Ramos (cell line): ENCODE data around the gene SOD2.
"Not testable (repeated sequence)": the region's sequence is repeated elsewhere in the genome, so short reads cannot be mapped to it uniquely, and the experiment has no call there.

ENCODE experiments used
- in situ Hi-C: fragments of 300-500 bp; cut with MboI; formaldehyde crosslinking; loops from one replicate; pipeline ENCODE4 v1.14.3; 2022; ENCODE audit warnings: low sequenced_read_pairs; ENCODE audit not compliant: unreplicated experiment

Gene SOD2

DNA sequence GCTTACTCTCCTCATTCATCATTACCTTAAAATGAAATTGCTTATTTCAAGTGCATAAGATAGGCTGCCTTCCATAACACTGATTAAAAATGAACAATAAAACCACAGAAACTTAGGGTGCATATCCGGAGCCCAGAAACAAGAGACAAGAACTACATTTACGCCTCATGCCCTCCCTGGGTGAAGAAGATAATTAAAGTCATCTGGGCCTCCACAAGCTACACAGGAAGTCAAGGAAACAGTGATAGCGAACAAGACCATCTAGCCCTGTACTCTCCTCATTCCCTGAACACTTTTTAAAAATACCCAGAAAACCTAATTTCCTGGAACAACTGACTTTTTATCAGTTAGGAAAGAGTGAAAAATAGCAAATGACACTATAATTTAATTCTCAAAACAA is 6.3 kb downstream of the SOD2 start:
- in situ Hi-C loops: loop anchor here (25.0 kb wide), 1 partner anchor 751 kb away; no protein-coding TSS in a partner anchor

DNA sequence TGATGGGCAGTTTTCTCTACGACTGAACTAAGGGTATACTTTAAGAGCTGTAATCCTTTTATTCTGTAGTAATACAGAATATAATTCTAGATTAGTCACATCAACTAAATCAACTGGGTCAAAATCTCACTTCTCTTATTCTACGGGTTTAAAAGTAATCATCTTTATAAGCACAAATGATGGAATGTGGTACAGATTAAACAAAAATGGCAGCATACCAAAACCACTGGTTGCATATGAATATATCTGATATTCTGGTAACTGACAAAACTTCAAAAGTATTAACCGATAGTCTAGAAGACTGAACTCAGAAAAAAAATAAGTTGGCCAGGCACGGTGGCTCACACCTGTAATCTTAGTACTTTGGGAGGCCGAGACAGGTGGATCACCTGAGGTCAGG is 7.0 kb downstream of the SOD2 start:
- in situ Hi-C loops: loop anchor here (25.0 kb wide), 1 partner anchor 751 kb away; no protein-coding TSS in a partner anchor

DNA sequence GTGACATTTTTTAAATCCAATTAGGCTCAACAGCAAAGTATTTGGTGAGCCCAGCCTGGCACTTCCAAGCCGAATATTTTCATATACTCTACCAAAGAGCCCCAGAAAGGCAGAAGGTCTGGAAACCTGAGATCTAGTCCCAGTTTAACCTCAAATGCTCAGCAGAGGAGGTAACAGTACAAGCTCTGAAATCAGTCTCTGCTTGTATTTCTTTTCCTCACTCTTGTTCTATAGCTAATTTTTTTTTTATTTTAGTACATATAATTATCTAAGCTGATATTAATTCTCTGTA is 9.1 kb downstream of the SOD2 start:
- in situ Hi-C loops: loop anchor here (25.0 kb wide), 1 partner anchor 753 kb away; no protein-coding TSS in a partner anchor

GRCh38 chr6:159682810-159683209 is 10.2 kb downstream of the SOD2 start:
- in situ Hi-C loops: loop anchor here (25.0 kb wide), 1 partner anchor 754 kb away; no protein-coding TSS in a partner anchor

GRCh38 chr6:159682295-159682694 is 10.7 kb downstream of the SOD2 start:
- in situ Hi-C loops: loop anchor here (25.0 kb wide), 1 partner anchor 755 kb away; no protein-coding TSS in a partner anchor

DNA sequence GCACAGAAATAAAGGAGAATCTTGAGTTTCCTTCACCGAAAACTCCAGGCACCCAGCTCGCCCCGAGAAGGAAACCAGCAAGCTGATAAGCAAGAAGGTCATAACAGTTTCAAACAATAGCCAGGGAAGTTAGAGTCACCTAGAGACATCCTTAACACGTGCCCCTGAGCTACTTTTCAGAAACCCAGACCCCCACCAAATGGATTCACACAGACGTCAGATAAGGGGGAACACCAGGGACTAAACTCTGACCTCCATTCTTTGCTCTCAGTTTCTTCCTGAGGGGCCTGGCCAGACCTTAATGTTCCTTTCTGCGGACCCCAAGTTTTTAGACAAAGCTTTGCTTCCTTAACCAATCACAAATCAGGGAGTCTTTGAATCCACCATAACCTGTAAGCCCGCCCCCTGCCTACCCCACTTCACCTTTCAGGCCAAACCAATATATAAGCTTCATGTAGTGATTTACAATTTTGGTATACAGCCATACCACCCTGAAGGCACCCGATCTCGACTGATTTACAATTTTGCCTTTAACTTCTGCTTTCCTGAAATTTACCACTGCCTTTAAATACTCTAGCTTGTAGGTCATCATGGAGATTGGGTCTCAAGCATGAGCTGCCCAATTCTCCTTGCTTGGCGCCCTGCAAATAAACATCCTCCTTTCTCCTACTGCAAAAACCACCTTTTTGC is 11.7 kb downstream of the SOD2 start:
- in situ Hi-C loops: loop anchor here (25.0 kb wide), 1 partner anchor 756 kb away; no protein-coding TSS in a partner anchor

DNA sequence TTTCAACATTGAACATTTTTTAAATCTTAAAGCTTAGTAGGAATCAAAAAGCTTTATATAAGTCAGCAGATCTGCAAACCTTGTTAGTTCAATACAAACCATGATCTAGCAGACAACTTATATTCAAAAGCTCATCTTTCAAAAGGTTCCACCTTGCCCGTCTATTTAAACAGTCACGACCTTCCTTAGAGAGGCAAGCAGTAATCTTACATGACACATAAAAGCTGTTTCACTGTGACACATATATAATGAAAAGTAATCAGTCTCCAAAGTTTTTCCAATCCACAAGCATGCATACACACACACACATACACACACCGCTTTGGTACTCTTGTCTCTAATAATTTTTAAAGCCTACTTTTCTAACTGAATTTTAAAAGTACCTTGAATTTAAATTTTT is 12.9 kb downstream of the SOD2 start:
- in situ Hi-C loops: loop anchor here (25.0 kb wide), 1 partner anchor 757 kb away; no protein-coding TSS in a partner anchor

- in situ Hi-C loops: loop anchor here (25.0 kb wide), 1 partner anchor 758 kb away; no protein-coding TSS in a partner anchor
These were observed 13.7 kb downstream of the SOD2 start for GRCh38 chr6:159679091-159680077.

- in situ Hi-C loops: loop anchor here (25.0 kb wide), 1 partner anchor 759 kb away; no protein-coding TSS in a partner anchor
These were observed 14.5 kb downstream of the SOD2 start for GRCh38 chr6:159678574-159678973.

DNA sequence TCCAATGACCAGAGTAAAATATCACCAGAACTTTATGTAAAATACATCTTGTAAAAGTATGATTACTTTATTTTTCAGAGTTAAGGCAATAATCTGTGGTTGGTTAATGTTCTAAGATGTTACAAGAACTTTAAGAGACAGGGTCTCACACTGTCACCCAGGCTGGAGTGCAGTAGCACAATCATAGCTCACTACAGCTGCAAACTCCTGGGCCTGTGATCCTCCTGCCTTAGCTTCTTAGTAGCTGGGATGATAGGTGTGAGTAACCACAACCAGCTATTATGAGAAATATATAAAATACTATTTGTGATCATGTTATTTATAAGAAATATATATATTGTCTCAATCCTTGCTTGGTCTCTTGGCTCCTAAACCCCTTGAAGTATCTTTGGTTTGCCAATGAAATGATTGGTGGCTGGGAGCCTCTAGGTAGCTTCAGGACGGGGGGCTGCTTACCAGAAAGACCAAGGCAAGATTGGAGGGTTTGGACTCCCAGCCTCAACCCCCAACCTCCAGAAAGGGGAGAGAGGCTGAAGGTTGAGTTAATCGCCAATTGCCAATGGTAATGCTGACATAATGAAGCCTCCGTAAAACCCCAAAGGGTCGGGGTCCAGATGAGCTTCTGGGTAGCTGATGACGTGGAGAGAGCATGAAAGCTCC is 15.4 kb downstream of the SOD2 start:
- in situ Hi-C loops: loop anchor here (25.0 kb wide), 1 partner anchor 760 kb away; no protein-coding TSS in a partner anchor

- in situ Hi-C loops: loop anchor here (25.0 kb wide), 1 partner anchor 760 kb away; no protein-coding TSS in a partner anchor
These were observed 16.0 kb downstream of the SOD2 start for GRCh38 chr6:159676890-159677505.

GRCh38 chr6:159676236-159676635 is 16.8 kb downstream of the SOD2 start:
- in situ Hi-C loops: loop anchor here (25.0 kb wide), 1 partner anchor 761 kb away; no protein-coding TSS in a partner anchor

DNA sequence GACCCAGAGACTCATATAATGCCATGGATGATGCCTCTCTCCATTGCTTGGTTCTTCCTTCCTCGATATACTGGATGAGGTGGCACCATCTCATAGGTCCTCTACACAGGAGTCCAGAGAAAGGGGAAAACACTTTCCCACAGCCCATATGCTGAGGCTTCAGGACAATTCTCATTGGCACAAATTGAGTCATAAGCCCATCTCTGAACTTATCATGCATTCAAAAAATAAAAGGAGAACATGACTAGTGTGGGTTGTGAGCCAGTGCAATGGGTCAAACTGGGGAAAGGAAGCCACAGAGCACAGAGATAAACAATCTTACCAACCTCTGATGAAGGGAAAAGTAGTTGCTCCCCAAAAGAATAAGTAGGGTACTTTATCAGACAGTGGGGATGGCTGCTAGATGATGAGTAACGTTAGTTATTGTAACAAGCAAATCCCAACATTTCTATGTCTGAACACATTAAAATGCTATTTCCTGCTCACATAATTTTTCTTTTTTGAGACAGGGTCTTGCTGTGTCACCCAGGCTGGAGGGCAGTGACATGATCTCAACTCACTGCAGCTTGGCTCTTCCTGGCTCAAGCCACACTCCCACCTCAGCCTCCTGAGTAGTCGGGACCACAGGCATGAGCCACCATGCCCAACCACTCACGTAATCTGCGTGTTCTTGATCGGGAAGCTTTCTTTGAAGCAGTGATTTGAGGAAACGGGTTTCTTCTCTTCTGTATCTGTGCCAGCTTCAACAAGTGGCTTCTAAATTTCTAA is 27.0 kb downstream of the SOD2 start:
- in situ Hi-C loops: no loop called here

DNA sequence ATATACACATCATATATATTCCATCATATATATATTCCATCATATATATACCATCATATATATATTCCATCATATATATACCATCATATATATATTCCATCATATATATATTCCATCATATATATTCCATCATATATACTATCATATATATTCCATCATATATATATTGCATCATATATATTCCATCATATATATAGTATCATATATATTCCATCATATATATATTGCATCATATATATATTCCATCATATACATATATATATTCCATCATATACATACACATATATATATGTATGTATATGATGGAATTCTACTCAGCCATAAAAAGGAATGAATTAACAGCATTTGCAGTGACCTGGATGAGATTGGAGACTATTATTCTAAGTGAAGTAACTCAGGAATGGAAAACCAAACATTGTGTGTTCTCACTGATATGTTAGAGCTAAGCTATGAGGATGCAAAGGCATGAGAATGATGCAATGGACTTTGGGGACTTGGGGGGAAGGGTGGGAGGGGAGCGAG is 29.6 kb downstream of the SOD2 start:
- in situ Hi-C loops: not testable (repeated sequence)

GRCh38 chr6:159661977-159662376 is 31.1 kb downstream of the SOD2 start:
- in situ Hi-C loops: not testable (repeated sequence)

GRCh38 chr6:159655409-159655988 is 37.5 kb downstream of the SOD2 start:
- in situ Hi-C loops: no loop called here

DNA sequence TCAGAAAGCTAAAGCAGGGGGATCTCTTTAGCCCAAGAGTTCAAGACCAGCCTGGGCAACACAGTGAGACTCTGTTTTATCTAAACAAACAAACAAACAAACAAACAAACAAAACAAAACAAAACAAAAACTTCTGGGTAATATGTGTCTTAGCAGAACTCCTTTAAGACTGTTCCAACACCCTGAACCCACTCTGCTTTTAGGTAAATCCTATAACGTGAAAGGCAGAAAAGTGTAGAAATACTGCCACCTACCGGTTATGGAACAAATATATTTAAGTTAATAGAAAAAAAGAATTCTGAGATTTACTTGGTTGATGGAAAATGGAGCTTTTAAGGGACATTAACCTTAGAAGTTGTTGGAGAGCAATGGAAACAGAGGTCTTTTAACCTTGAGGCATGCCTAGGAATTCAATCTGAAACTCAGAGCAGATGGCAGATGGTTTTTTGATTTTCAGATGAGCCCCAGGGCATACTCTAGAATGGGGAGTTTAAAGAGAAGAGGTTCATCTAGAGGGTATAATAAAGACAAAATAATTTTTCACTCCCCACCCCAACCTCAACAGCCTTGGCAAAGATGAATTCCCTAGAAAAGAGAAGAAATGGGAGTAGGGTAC is 38.5 kb downstream of the SOD2 start:
- in situ Hi-C loops: no loop called here

DNA sequence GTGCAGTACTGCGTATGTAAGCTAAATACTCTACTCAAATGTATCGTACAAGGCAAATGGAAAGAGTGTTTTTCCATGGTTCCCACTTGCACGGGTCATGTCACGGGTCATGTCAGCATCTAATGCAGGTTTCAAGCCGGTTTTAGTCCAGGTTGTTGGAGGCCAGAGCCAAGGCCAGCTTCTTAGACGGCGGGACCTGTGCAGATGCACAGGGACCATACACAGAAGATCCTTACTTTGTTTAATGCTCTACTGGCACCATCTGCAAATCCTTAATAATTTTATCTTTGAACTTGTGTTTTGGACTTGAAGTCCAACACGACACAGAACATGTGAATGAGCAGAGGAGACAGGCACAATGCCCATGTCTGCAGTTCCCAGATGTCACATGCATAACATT is 42.7 kb downstream of the SOD2 start:
- in situ Hi-C loops: no loop called here
